AG10803 (cell line): ENCODE results near the gene GSN.

Experiments
- DNase-seq: peaks from one replicate; pipeline ENCODE4 v3.0.0; 2010; ENCODE audit warnings: low read depth
- H3K4me3 ChIP-seq: 2 replicates; pipeline ENCODE4 v1.5.1; 2011; ENCODE audit warnings: mild to moderate bottlenecking, low read length, control low read depth
- TF ChIP-seq, protein P1 (sequence below): conservative IDR thresholded peaks from 2 replicates; pipeline ENCODE4 v1.5.1; 2011; ENCODE audit warnings: mild to moderate bottlenecking, low read length, control low read depth, inconsistent platforms

Gene GSN

DNA sequence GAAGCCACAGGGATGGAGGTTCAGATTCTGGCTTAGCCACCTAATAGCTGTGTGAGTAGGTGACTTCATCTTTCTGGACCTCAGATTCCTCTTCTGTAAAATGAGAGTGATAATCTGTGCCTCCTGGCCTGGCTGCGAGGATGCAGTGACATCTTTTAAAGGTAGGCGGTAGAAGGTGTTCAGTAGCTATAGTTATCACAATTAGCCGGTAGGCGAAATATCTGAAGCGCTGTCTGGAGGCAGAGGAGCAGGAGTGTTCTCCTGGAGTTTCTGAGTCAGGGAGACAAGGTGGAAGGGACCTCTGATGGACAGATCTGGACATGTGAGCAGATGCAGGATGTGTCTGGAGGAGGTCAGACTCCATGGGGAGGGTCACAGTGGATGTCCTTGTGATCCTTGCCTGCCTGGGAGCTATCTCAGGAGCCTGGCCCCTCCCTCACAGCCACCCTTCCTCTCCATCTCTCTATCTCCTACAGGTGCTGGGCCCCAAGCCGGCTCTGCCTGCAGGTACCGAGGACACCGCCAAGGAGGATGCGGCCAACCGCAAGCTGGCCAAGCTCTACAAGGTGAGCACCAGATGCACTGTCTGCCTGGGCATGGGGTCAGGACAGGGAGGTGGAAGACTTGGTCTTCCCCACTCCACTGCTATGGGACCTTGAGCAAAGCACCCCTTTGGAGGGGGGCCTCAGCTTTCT is 45.6 kb downstream of the GSN start:
- H3K4me3 ChIP-seq: no peak overlapping the region
- TF ChIP-seq, protein P1, sequence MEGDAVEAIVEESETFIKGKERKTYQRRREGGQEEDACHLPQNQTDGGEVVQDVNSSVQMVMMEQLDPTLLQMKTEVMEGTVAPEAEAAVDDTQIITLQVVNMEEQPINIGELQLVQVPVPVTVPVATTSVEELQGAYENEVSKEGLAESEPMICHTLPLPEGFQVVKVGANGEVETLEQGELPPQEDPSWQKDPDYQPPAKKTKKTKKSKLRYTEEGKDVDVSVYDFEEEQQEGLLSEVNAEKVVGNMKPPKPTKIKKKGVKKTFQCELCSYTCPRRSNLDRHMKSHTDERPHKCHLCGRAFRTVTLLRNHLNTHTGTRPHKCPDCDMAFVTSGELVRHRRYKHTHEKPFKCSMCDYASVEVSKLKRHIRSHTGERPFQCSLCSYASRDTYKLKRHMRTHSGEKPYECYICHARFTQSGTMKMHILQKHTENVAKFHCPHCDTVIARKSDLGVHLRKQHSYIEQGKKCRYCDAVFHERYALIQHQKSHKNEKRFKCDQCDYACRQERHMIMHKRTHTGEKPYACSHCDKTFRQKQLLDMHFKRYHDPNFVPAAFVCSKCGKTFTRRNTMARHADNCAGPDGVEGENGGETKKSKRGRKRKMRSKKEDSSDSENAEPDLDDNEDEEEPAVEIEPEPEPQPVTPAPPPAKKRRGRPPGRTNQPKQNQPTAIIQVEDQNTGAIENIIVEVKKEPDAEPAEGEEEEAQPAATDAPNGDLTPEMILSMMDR: no peak
- DNase-seq: no peak

DNA sequence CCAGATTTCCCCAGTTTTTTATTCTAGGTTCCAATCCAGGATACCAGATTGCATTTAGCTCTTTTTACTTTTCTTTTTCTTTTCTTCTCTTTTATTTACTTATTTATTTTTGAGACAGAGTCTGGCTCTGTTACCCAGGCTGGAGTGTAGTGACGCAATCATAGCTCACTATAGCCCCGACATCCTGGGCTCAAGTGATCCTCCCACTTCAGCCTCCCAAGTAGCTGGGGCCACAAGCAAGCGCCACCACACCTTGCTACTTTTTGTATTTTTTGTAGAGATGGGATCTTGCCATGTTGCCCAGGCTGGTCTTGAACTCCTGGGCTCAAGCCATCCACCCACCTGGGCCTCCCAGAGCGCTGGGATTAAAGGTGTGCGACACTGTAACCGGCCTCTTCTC is 48.4 kb downstream of the GSN start:
- no peak for DNase-seq
- TF ChIP-seq, protein P1: no peak
- H3K4me3 ChIP-seq: no peak overlapping the region

DNA sequence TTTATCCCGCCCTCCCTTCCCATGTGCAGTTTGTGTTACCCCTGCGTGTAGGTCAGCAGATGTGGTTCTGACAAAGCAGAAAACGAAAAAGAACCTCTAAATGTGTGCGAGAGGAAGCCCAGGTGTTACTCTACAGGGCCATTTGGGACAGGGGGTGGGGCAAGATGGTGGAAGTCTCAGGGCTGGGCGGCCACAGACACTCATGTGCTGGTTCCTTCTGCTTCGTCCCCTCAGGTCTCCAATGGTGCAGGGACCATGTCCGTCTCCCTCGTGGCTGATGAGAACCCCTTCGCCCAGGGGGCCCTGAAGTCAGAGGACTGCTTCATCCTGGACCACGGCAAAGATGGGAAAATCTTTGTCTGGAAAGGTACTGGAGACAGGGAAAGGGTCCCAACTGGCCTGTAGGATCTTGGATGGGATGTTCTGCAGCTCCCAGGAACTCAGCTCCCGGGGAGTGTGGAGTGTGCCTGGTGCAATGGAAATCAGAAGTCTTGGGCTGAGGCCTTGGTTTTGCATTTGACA is 49.0 kb downstream of the GSN start:
- DNase-seq: no peak
- H3K4me3 ChIP-seq: no peak overlapping the region
- TF ChIP-seq, protein P1: no peak

DNA sequence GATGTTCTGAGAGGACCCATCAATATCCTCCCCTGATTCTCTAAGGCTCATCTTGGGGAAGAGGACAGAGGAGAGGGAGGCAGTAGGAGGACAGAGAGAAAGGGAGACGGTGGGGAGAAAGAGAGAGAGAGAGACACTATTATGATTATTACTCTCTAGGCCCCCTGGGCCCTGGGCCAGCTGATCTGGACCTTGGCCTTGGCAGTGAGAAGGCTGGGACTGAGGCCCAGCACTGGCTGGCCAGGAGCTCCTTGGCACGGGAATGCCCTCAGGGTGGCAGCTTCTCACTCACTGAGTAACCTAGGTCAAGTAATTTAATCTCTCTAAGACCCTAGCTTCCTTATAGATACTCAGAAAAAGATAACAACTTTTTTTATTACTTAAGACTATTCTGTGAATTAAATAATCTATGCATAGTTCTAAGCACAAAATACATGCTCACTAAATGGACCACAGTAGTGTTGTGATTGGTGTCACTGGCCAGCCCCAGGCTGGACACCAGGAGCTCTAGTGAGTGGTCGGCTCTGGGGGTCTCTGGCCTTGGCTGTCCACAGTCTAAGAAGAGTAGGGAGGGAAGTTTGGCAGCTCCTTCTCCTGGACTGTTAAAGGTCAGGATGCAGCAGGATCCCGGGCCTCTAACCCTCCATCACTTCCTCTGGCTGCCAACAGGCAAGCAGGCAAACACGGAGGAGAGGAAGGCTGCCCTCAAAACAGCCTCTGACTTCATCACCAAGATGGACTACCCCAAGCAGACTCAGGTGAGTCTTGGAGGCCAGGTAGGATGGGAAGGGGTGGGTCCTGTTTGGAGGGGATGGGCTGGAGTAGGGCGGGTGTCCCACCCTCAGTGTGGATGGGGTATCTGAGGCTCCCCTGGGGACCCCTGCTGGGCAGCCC is 50.0 kb downstream of the GSN start:
- TF ChIP-seq, protein P1: no peak
- H3K4me3 ChIP-seq: no peak overlapping the region
- DNase-seq: no peak

DNA sequence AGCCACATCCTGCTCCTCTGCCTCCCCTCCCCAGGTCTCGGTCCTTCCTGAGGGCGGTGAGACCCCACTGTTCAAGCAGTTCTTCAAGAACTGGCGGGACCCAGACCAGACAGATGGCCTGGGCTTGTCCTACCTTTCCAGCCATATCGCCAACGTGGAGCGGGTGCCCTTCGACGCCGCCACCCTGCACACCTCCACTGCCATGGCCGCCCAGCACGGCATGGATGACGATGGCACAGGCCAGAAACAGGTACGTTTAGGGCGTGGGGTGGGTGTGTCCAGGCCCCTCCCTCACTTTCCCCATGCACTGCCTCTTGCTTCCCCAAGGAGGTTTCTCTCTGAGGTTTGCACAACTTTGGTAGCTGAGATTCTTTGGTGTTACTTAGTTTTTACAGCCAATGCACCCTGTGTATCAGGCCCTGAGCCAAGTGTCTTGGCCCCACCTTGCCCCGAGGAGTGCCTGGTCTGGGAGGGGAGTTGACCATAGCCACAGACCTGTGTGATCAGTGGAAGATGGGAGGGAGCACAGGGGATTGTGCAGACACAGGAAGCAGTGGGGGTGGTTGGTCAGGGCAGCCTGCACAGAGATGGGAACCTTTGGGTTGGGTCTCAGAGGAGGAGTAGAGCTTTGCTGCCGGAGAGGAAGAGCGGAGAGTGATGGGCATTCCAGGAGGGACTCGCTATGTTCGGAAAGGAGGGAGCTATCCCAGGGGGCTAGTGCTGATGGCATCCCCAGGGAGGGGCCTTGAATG is 50.8 kb downstream of the GSN start:
- TF ChIP-seq, protein P1: no peak
- no peak overlapping the region for H3K4me3 ChIP-seq
- no peak for DNase-seq

DNA sequence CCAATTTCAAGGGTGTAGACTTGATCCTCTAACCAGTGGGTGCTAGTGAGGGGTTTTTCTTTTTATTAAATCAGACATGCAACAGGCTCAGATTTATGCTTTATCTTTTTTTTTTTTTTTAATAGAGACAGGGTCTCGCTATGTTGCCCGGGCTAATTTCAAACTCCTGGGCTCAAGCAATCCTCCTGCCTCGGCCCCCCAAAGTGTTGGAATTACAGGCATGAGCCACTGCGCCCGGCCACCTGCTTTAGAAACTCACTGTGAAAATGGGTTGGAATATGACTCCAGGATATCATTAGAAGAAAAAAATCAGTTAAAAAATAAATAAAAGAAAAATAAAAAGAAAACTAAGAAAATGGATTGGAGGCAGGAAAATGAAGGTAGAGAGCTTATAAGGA is 51.4 kb downstream of the GSN start:
- TF ChIP-seq, protein P1: no peak
- no peak overlapping the region for H3K4me3 ChIP-seq
- DNase-seq: no peak
